Liver (tissue), 9 donors: ENCODE measurements around the gene CXXC4. TPM values are rescaled to one million over a fixed set of nuclear protein-coding genes. Genes with fewer than 3 reads are reported as not detected.

Experiments used
- DNase-seq: peaks from one replicate; pipeline ENCODE4 v3.0.0-alpha.2; 2017; ENCODE audit warnings: low spot score
- H3K27ac ChIP-seq, 2 donors: one replicate each; pipeline ENCODE4 v1.7.0; 2013; ENCODE audit warnings: inconsistent platforms in 2 of 2, low read length in 2 of 2, control low read depth in 1 of 2, low read depth in 1 of 2, mild to moderate bottlenecking in 1 of 2
- H3K27me3 ChIP-seq, 4 donors: one replicate each; pipeline versions ENCODE4 v1.6.1 to v1.7.0; 2013; ENCODE audit warnings: low read length in 3 of 4, inconsistent platforms in 1 of 4, mild to moderate bottlenecking in 1 of 4, moderate library complexity in 1 of 4; ENCODE audit not compliant: control insufficient read depth in 4 of 4, insufficient read depth in 4 of 4
- H3K36me3 ChIP-seq, 4 donors: one replicate each; pipeline versions ENCODE4 v1.6.1 to v1.7.0; 2013; ENCODE audit warnings: low read length in 3 of 4, mild to moderate bottlenecking in 3 of 4, low read depth in 1 of 4, moderate library complexity in 1 of 4; ENCODE audit not compliant: control insufficient read depth in 4 of 4, insufficient read depth in 3 of 4
- H3K4me1 ChIP-seq, 4 donors: one replicate each; pipeline versions ENCODE4 v1.6.1 to v1.7.0; 2013; ENCODE audit warnings: low read length in 3 of 4, mild to moderate bottlenecking in 3 of 4, moderate library complexity in 1 of 4; ENCODE audit not compliant: control insufficient read depth in 4 of 4, insufficient read depth in 4 of 4
- H3K4me3 ChIP-seq, 3 donors: one replicate each; pipeline versions ENCODE4 v1.6.1 to v1.7.0; 2013; ENCODE audit warnings: low read length in 3 of 3, control low read depth in 1 of 3, low read depth in 1 of 3, mild to moderate bottlenecking in 1 of 3
- H3K9ac ChIP-seq, 2 donors: one replicate each; pipeline ENCODE4 v1.7.0; 2013; ENCODE audit warnings: low read length in 2 of 2, mild to moderate bottlenecking in 2 of 2, moderate library complexity in 2 of 2, control low read depth in 1 of 2, low read depth in 1 of 2
- H3K9me3 ChIP-seq, 4 donors: one replicate each; pipeline versions ENCODE4 v1.6.1 to v1.7.0; 2013; ENCODE audit warnings: low read length in 3 of 4; ENCODE audit not compliant: control insufficient read depth in 4 of 4
- EGR1 ChIP-seq, 2 donors: IDR thresholded peaks; 2 replicates each; pipeline ENCODE4 v1.6.1; 2016 to 2018; ENCODE audit warnings: antibody characterized with exemption in 2 of 2, low read depth in 2 of 2
- FOXA2 ChIP-seq: IDR thresholded peaks from 2 replicates; pipeline ENCODE4 v1.6.1; 2016; ENCODE audit warnings: antibody characterized with exemption
- GABPA ChIP-seq, 2 donors: IDR thresholded peaks in 1 of 2; conservative IDR thresholded peaks in 1 of 2; 2 replicates each; pipeline ENCODE4 v1.6.1; 2016; ENCODE audit warnings: antibody characterized with exemption in 2 of 2, mild to moderate bottlenecking in 1 of 2, moderate library complexity in 1 of 2
- HNF4A ChIP-seq, 2 donors: conservative IDR thresholded peaks; 2 replicates each; pipeline ENCODE4 v1.6.1; 2016; ENCODE audit warnings: antibody characterized with exemption in 2 of 2, mild to moderate bottlenecking in 2 of 2
- HNF4G ChIP-seq: IDR thresholded peaks from 2 replicates; pipeline ENCODE4 v1.6.1; 2016; ENCODE audit warnings: antibody characterized with exemption
- JUND ChIP-seq, 2 donors: IDR thresholded peaks; 2 replicates each; pipeline ENCODE4 v1.6.1; 2016; ENCODE audit warnings: antibody characterized with exemption in 2 of 2
- MAX ChIP-seq: IDR thresholded peaks from 2 replicates; pipeline ENCODE4 v1.6.1; 2016; ENCODE audit warnings: antibody characterized with exemption
- NR2F2 ChIP-seq: IDR thresholded peaks from 2 replicates; pipeline ENCODE4 v1.6.1; 2016; ENCODE audit warnings: antibody characterized with exemption
- RAD21 ChIP-seq, 2 donors: IDR thresholded peaks; 2 replicates each; pipeline ENCODE4 v1.6.1; 2016; ENCODE audit warnings: antibody characterized with exemption in 2 of 2, mild to moderate bottlenecking in 2 of 2
- REST ChIP-seq: IDR thresholded peaks from 2 replicates; pipeline ENCODE4 v1.6.1; 2016; ENCODE audit warnings: antibody characterized with exemption, mild to moderate bottlenecking
- RXRA ChIP-seq, 2 donors: IDR thresholded peaks; 2 replicates each; pipeline ENCODE4 v1.6.1; 2017 to 2018; ENCODE audit warnings: antibody characterized with exemption in 2 of 2, mild to moderate bottlenecking in 1 of 2
- SP1 ChIP-seq: IDR thresholded peaks from 2 replicates; pipeline ENCODE4 v1.6.1; 2018; ENCODE audit warnings: antibody characterized with exemption, mild to moderate bottlenecking
- TAF1 ChIP-seq: conservative IDR thresholded peaks from 2 replicates; pipeline ENCODE4 v1.6.1; 2016; ENCODE audit warnings: antibody characterized with exemption, mild to moderate bottlenecking
- YY1 ChIP-seq: IDR thresholded peaks from 2 replicates; pipeline ENCODE4 v1.6.1; 2016; ENCODE audit warnings: antibody characterized with exemption, mild to moderate bottlenecking
- ZBTB33 ChIP-seq: IDR thresholded peaks from 2 replicates; pipeline ENCODE4 v1.6.1; 2016; ENCODE audit warnings: antibody characterized with exemption
- WGBS: extraction: QIAGEN DNeasy Blood & Tissue Kit; methylation state at CpG from one replicate; pipeline ENCODE4 v1.1.7; 2013; 5-methylcytosine and 5-hydroxymethylcytosine counted together
- polyA plus RNA-seq, 2 donors: library from polyadenylated mRNA; stranded (reverse) in 1 of 2; unstranded in 1 of 2; fragments of 200-250 nt in 1 of 2; fragments of >200 nt in 1 of 2; fragmentation: Nextera tagmentation in 1 of 2; extraction: Ambion mirVana in 1 of 2; gene quantifications; one replicate each; pipeline versions ENCODE4 v1.2.1 to v1.2.3, GENCODE V29; 2013 to 2015
- total RNA-seq, 2 donors: library from RNA; depleted of rRNA; stranded (reverse); fragments of >200 nt; gene quantifications; one replicate each; pipeline ENCODE4 v1.2.3, GENCODE V29; 2014
- TF ChIP-seq, protein P1 (sequence below): IDR thresholded peaks from 2 replicates; pipeline ENCODE4 v1.6.1; 2016; ENCODE audit warnings: antibody characterized with exemption
- TF ChIP-seq, protein P2 (sequence below): fragments of 150-350 bp; IDR thresholded peaks from 2 replicates; pipeline ENCODE4 v1.5.1; 2017; ENCODE audit warnings: improper control_type of control experiment, low read depth, low read length; ENCODE audit not compliant: missing input control
- donor health status: healthy.
- donor health status: healthy.
- donor health status: healthy.
- donor health status: healthy.
- donor health status: healthy.

CXXC4 gene
- total and polyA plus RNA-seq, 4 donors, result 0.17 to 1.2 (median 1.00) TPM

DNA sequence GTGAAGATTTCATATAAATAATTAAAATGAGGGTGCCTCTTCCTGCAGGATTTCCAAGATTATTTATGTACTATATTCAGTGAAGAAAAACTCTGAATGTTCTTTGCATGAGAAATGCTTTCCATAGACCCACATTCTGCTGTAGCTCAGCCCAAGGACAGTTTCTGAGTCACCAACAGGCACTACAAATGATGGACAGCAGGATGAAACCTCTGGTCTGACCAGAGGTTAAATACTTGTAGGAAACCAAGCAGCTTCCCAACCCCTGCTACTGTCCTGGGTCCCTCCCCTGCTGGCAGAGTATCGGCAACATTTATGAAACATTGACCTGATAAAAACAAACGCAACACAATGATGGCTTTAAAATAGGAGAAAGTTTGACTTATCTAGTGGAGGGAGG is 73.1 kb downstream of the CXXC4 start:
- H3K27ac ChIP-seq, result no peak overlapping the region
- peaks cover 0 to 8% (median 3%) of the 10 kb centered on the region in 4 donors for H3K4me1 ChIP-seq
- no peaks in the 10 kb centered on the region for H3K27me3 ChIP-seq
- H3K4me3 ChIP-seq, result no peak overlapping the region
- no peak overlapping the region for H3K9ac ChIP-seq
- no peaks in the 10 kb centered on the region for H3K9me3 ChIP-seq
- 45% methylated on average over 2 of the region's 2 CpGs for WGBS
- TF ChIP-seq GABPA (IDR thresholded peaks at IDR 0.05 in 1 of 2, conservative IDR thresholded peaks at IDR 0.05 in 1 of 2), result no peak
- no peak for TF ChIP-seq RXRA (IDR thresholded peaks at IDR 0.05)
- no peak for TF ChIP-seq RAD21 (IDR thresholded peaks at IDR 0.05)
- TF ChIP-seq JUND (IDR thresholded peaks at IDR 0.05), result no peak
- no peak for TF ChIP-seq EGR1 (IDR thresholded peaks at IDR 0.05; ENCODE audit: low read depth in 2 of 2)
- TF ChIP-seq TAF1, result no peak
- TF ChIP-seq, protein P1, sequence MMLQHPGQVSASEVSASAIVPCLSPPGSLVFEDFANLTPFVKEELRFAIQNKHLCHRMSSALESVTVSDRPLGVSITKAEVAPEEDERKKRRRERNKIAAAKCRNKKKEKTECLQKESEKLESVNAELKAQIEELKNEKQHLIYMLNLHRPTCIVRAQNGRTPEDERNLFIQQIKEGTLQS, result no peak
- TF ChIP-seq, protein P2, sequence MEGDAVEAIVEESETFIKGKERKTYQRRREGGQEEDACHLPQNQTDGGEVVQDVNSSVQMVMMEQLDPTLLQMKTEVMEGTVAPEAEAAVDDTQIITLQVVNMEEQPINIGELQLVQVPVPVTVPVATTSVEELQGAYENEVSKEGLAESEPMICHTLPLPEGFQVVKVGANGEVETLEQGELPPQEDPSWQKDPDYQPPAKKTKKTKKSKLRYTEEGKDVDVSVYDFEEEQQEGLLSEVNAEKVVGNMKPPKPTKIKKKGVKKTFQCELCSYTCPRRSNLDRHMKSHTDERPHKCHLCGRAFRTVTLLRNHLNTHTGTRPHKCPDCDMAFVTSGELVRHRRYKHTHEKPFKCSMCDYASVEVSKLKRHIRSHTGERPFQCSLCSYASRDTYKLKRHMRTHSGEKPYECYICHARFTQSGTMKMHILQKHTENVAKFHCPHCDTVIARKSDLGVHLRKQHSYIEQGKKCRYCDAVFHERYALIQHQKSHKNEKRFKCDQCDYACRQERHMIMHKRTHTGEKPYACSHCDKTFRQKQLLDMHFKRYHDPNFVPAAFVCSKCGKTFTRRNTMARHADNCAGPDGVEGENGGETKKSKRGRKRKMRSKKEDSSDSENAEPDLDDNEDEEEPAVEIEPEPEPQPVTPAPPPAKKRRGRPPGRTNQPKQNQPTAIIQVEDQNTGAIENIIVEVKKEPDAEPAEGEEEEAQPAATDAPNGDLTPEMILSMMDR, result no peak
- TF ChIP-seq YY1, result no peak
- no peak for TF ChIP-seq FOXA2
- TF ChIP-seq REST, result no peak
- TF ChIP-seq HNF4G, result no peak
- TF ChIP-seq ZBTB33, result no peak
- no peak for TF ChIP-seq SP1
- TF ChIP-seq MAX, result no peak
- TF ChIP-seq HNF4A (conservative IDR thresholded peaks at IDR 0.05), result no peak
- TF ChIP-seq NR2F2, result no peak
- DNase-seq, result no peak
- H3K36me3 ChIP-seq, result no peaks in the 10 kb centered on the region

- no peaks in the 10 kb centered on the region for H3K9me3 ChIP-seq
- WGBS, result 65% methylated on average over 5 of the region's 5 CpGs
- H3K36me3 ChIP-seq, result no peaks in the 10 kb centered on the region
- no peak for DNase-seq
- peaks cover 0 to 8% (median 3%) of the 10 kb centered on the region in 4 donors for H3K4me1 ChIP-seq
- H3K27ac ChIP-seq, result no peak overlapping the region
- H3K27me3 ChIP-seq, result no peaks in the 10 kb centered on the region
- no peak overlapping the region for H3K4me3 ChIP-seq
- H3K9ac ChIP-seq, result no peak overlapping the region
- TF ChIP-seq GABPA (IDR thresholded peaks at IDR 0.05 in 1 of 2, conservative IDR thresholded peaks at IDR 0.05 in 1 of 2), result no peak
- no peak for TF ChIP-seq YY1
- TF ChIP-seq REST, result no peak
- no peak for TF ChIP-seq HNF4A (conservative IDR thresholded peaks at IDR 0.05)
- TF ChIP-seq FOXA2, result no peak
Measured at GRCh38 chr4:104420766-104421165, 73.9 kb downstream of the CXXC4 start.
